ENCODE measurements around the gene ATP2A3.

Gene ATP2A3

GRCh38 chr17:3914312-3914670 is 49.9 kb downstream of the ATP2A3 start:
- in situ Hi-C loops (cut with MboI; ENCODE audit: low sequenced_read_pairs), result no loop called here

- in situ Hi-C loops (cut with MboI; ENCODE audit: low sequenced_read_pairs), result no loop called here
Observed at GRCh38 chr17:3913531-3914311, 50.5 kb downstream of the ATP2A3 start.

GRCh38 chr17:3912827-3913226 is 51.4 kb downstream of the ATP2A3 start:
- in situ Hi-C loops (cut with MboI; ENCODE audit: low sequenced_read_pairs), result no loop called here

GRCh38 chr17:3911271-3912053 is 52.8 kb downstream of the ATP2A3 start:
- in situ Hi-C loops (cut with MboI; ENCODE audit: low sequenced_read_pairs), result no loop called here

- in situ Hi-C loops (cut with MboI; ENCODE audit: low sequenced_read_pairs), result no loop called here
Observed at GRCh38 chr17:3910420-3911270, 53.6 kb downstream of the ATP2A3 start.

GRCh38 chr17:3909257-3909656 is 55.0 kb downstream of the ATP2A3 start:
- in situ Hi-C loops (cut with MboI; ENCODE audit: low sequenced_read_pairs), result no loop called here

- in situ Hi-C loops (cut with MboI; ENCODE audit: low sequenced_read_pairs), result no loop called here
Observed at GRCh38 chr17:3907483-3908216, 56.6 kb downstream of the ATP2A3 start.

GRCh38 chr17:3906881-3907280 is 57.4 kb downstream of the ATP2A3 start:
- in situ Hi-C loops (cut with MboI; ENCODE audit: low sequenced_read_pairs), result no loop called here

- in situ Hi-C loops (cut with MboI; ENCODE audit: low sequenced_read_pairs), result no loop called here
Observed at GRCh38 chr17:3905017-3905520, 59.2 kb downstream of the ATP2A3 start.

- in situ Hi-C loops (cut with MboI; ENCODE audit: low sequenced_read_pairs), result no loop called here
Observed at GRCh38 chr17:3904501-3904900, 59.7 kb downstream of the ATP2A3 start.

- in situ Hi-C loops (cut with MboI; ENCODE audit: low sequenced_read_pairs), result no loop called here
Observed at GRCh38 chr17:3903881-3904290, 60.4 kb downstream of the ATP2A3 start.

- in situ Hi-C loops (cut with MboI; ENCODE audit: low sequenced_read_pairs), result no loop called here
Observed at GRCh38 chr17:3903051-3903825, 61.0 kb downstream of the ATP2A3 start.

GRCh38 chr17:3900646-3901045 is 63.6 kb downstream of the ATP2A3 start:
- in situ Hi-C loops (cut with MboI; ENCODE audit: low sequenced_read_pairs), result no loop called here

- in situ Hi-C loops (cut with MboI; ENCODE audit: low sequenced_read_pairs), result no loop called here
Observed at GRCh38 chr17:3897731-3898130, 66.5 kb downstream of the ATP2A3 start.

- in situ Hi-C loops (cut with MboI; ENCODE audit: low sequenced_read_pairs), result no loop called here
Observed at GRCh38 chr17:3896968-3897235, 67.3 kb downstream of the ATP2A3 start.

GRCh38 chr17:3896108-3896967 is 67.9 kb downstream of the ATP2A3 start:
- in situ Hi-C loops (cut with MboI; ENCODE audit: low sequenced_read_pairs), result no loop called here

- in situ Hi-C loops (cut with MboI; ENCODE audit: low sequenced_read_pairs), result no loop called here
Observed at GRCh38 chr17:3895354-3895753, 68.9 kb downstream of the ATP2A3 start.

- in situ Hi-C loops (cut with MboI; ENCODE audit: low sequenced_read_pairs), result no loop called here
Observed at GRCh38 chr17:3894911-3895343, 69.3 kb downstream of the ATP2A3 start.

- in situ Hi-C loops (cut with MboI; ENCODE audit: low sequenced_read_pairs), result no loop called here
Observed at GRCh38 chr17:3894188-3894587, 70.0 kb downstream of the ATP2A3 start.

Data from hTERT RPE-1 (cell line).